DOHH2 (cell line): ENCODE results near the gene KCNAB1.

Experiments
- EZH2phosphoT487 ChIP-seq: fragments of 200-600 bp; sonication (generic); IDR thresholded peaks from 2 replicates; pipeline ENCODE4 v1.6.1; 2017; ENCODE audit warnings: borderline replicate concordance, mild to moderate bottlenecking, antibody characterized with exemption, low read length, moderate library complexity, mixed read lengths
- TF ChIP-seq, protein P1 (sequence below): fragments of 200-600 bp; sonication (generic); IDR thresholded peaks from one replicate; pipeline ENCODE4 v1.5.1; 2014; ENCODE audit warnings: antibody characterized with exemption, mild to moderate bottlenecking, low read depth, low read length; ENCODE audit not compliant: poor library complexity, severe bottlenecking

GRCh38 chr3:156183396-156183795 is 63.0 kb downstream of the KCNAB1 start:
- TF ChIP-seq, protein P1, sequence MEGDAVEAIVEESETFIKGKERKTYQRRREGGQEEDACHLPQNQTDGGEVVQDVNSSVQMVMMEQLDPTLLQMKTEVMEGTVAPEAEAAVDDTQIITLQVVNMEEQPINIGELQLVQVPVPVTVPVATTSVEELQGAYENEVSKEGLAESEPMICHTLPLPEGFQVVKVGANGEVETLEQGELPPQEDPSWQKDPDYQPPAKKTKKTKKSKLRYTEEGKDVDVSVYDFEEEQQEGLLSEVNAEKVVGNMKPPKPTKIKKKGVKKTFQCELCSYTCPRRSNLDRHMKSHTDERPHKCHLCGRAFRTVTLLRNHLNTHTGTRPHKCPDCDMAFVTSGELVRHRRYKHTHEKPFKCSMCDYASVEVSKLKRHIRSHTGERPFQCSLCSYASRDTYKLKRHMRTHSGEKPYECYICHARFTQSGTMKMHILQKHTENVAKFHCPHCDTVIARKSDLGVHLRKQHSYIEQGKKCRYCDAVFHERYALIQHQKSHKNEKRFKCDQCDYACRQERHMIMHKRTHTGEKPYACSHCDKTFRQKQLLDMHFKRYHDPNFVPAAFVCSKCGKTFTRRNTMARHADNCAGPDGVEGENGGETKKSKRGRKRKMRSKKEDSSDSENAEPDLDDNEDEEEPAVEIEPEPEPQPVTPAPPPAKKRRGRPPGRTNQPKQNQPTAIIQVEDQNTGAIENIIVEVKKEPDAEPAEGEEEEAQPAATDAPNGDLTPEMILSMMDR, result no peak
- TF ChIP-seq EZH2phosphoT487, result no peak
